ENCODE measurements around the gene MSRB2.
"Not testable (repeated sequence)": the region's sequence is repeated elsewhere in the genome, so short reads cannot be mapped to it uniquely, and the experiment has no call there.

Gene MSRB2

GRCh38 chr10:23095404-23095965, at the start of gene MSRB2:
Gene MSRB2, plus strand, starts transcription at chr10:23095579. Its CDS starts 30 bp downstream, at chr10:23095609.
- peak; percentile 67 for DNase-seq
- in situ Hi-C loops (cut with MboI; ENCODE audit: low pct_unique_long_range_greater_than_20kb, low sequenced_read_pairs) = no loop called here

- DNase-seq = no peak
- in situ Hi-C loops (cut with MboI; ENCODE audit: low pct_unique_long_range_greater_than_20kb, low sequenced_read_pairs) = no loop called here
These were observed 49.4 kb upstream of the MSRB2 start for GRCh38 chr10:23046027-23046426.

GRCh38 chr10:23047201-23048050, 48.0 kb upstream of the MSRB2 start:
- DNase-seq = no peak
- in situ Hi-C loops (cut with MboI; ENCODE audit: low pct_unique_long_range_greater_than_20kb, low sequenced_read_pairs) = no loop called here

- DNase-seq = no peak
- in situ Hi-C loops (cut with MboI; ENCODE audit: low pct_unique_long_range_greater_than_20kb, low sequenced_read_pairs) = no loop called here
These were observed 47.2 kb upstream of the MSRB2 start for GRCh38 chr10:23048191-23048590.

GRCh38 chr10:23051278-23051677, 44.1 kb upstream of the MSRB2 start:
- in situ Hi-C loops (cut with MboI; ENCODE audit: low pct_unique_long_range_greater_than_20kb, low sequenced_read_pairs) = no loop called here
- no peak for DNase-seq

- DNase-seq = no peak
- in situ Hi-C loops (cut with MboI; ENCODE audit: low pct_unique_long_range_greater_than_20kb, low sequenced_read_pairs) = no loop called here
These were observed 43.5 kb upstream of the MSRB2 start for GRCh38 chr10:23051855-23052331.

- in situ Hi-C loops (cut with MboI; ENCODE audit: low pct_unique_long_range_greater_than_20kb, low sequenced_read_pairs) = no loop called here
- DNase-seq = peak; percentile 6
These were observed 42.3 kb upstream of the MSRB2 start for GRCh38 chr10:23053036-23053435.

GRCh38 chr10:23055424-23056185, 39.8 kb upstream of the MSRB2 start:
- no peak for DNase-seq
- in situ Hi-C loops (cut with MboI; ENCODE audit: low pct_unique_long_range_greater_than_20kb, low sequenced_read_pairs) = no loop called here

GRCh38 chr10:23056186-23056579, 39.2 kb upstream of the MSRB2 start:
- DNase-seq = no peak
- in situ Hi-C loops (cut with MboI; ENCODE audit: low pct_unique_long_range_greater_than_20kb, low sequenced_read_pairs) = no loop called here

- no peak for DNase-seq
- in situ Hi-C loops (cut with MboI; ENCODE audit: low pct_unique_long_range_greater_than_20kb, low sequenced_read_pairs) = no loop called here
These were observed 37.0 kb upstream of the MSRB2 start for GRCh38 chr10:23058366-23058765.

- in situ Hi-C loops (cut with MboI; ENCODE audit: low pct_unique_long_range_greater_than_20kb, low sequenced_read_pairs) = no loop called here
- no peak for DNase-seq
These were observed 34.5 kb upstream of the MSRB2 start for GRCh38 chr10:23060918-23061317.

GRCh38 chr10:23063045-23063972, 32.1 kb upstream of the MSRB2 start:
- no peak for DNase-seq
- in situ Hi-C loops (cut with MboI; ENCODE audit: low pct_unique_long_range_greater_than_20kb, low sequenced_read_pairs) = no loop called here

- no peak for DNase-seq
- in situ Hi-C loops (cut with MboI; ENCODE audit: low pct_unique_long_range_greater_than_20kb, low sequenced_read_pairs) = no loop called here
These were observed 31.2 kb upstream of the MSRB2 start for GRCh38 chr10:23063973-23064812.

- DNase-seq; in situ Hi-C loops (cut with MboI; ENCODE audit: low pct_unique_long_range_greater_than_20kb, low sequenced_read_pairs): not testable (repeated sequence)
These were observed 30.6 kb upstream of the MSRB2 start for GRCh38 chr10:23064813-23065114.

- in situ Hi-C loops (cut with MboI; ENCODE audit: low pct_unique_long_range_greater_than_20kb, low sequenced_read_pairs) = no loop called here
- DNase-seq = no peak
These were observed 30.0 kb upstream of the MSRB2 start for GRCh38 chr10:23065181-23065948.

- in situ Hi-C loops (cut with MboI; ENCODE audit: low pct_unique_long_range_greater_than_20kb, low sequenced_read_pairs) = no loop called here
- no peak for DNase-seq
These were observed 28.0 kb upstream of the MSRB2 start for GRCh38 chr10:23067337-23067736.

GRCh38 chr10:23067939-23068775, 27.2 kb upstream of the MSRB2 start:
- peak; percentile 83 for DNase-seq
- in situ Hi-C loops (cut with MboI; ENCODE audit: low pct_unique_long_range_greater_than_20kb, low sequenced_read_pairs) = no loop called here

Measured in KBM-7 (cell line).